AG10803 (cell line): ENCODE data around the gene NCKAP1.

Experiments used
- DNase-seq: peaks from one replicate; pipeline ENCODE4 v3.0.0; 2010; ENCODE audit warnings: low read depth
- H3K4me3 ChIP-seq: 2 replicates; pipeline ENCODE4 v1.5.1; 2011; ENCODE audit warnings: mild to moderate bottlenecking, low read length, control low read depth
- CTCF ChIP-seq: conservative IDR thresholded peaks from 2 replicates; pipeline ENCODE4 v1.5.1; 2011; ENCODE audit warnings: mild to moderate bottlenecking, low read length, control low read depth, inconsistent platforms

Gene NCKAP1

GRCh38 chr2:182863642-182864041, 174.6 kb downstream of the NCKAP1 start:
- DNase-seq = no peak
- H3K4me3 ChIP-seq = no peak overlapping the region
- TF ChIP-seq CTCF = no peak

- H3K4me3 ChIP-seq = no peak overlapping the region
- no peak for TF ChIP-seq CTCF
- no peak for DNase-seq
Observed at GRCh38 chr2:182862091-182862490, 176.2 kb downstream of the NCKAP1 start.

- TF ChIP-seq CTCF = no peak
- H3K4me3 ChIP-seq = no peak overlapping the region
- DNase-seq = no peak
Observed at GRCh38 chr2:182860858-182861257, 177.4 kb downstream of the NCKAP1 start.
